HepG2 (cell line): ENCODE data around the gene AGK. TPM values are rescaled to one million over a fixed set of nuclear protein-coding genes. Genes with fewer than 3 reads are reported as not detected.

Experiments used
- ATAC-seq: fragments of 200-7000 bp; cut with Tn5 transposase; 3 replicates; pipeline ENCODE4 v1.9.1; 2020; ENCODE audit warnings: mild to moderate bottlenecking, moderate library complexity
- BruUV-seq: library from RNA; stranded (reverse); fragments of 400-500 nt; replicated peaks from 2 replicates; lab custom pipeline; 2021; lab: Mats Ljungman, UMichigan
- CTCF ChIA-PET: fragments of 300-600 bp; formaldehyde crosslinking; extraction: SDS; loops from one replicate; lab custom pipeline; 2021; ENCODE audit warnings: low total read pairs, inconsistent platforms, low intra/inter-chr PET ratio; lab: Yijun Ruan, JAX
- POLR2A ChIA-PET: fragments of 350-600 bp; sonication (Branson Sonifier 250); formaldehyde crosslinking; loops from one replicate; lab custom pipeline; 2020; ENCODE audit warnings: antibody characterized with exemption, inconsistent platforms; lab: Yijun Ruan, JAX
- DNase-seq: peaks from one replicate; pipeline ENCODE4 v3.0.0-alpha.2; 2015; ENCODE audit warnings: low spot score
- FAIRE-seq: peaks from 3 replicates; lab custom pipeline; 2011; peaks lifted over from hg19 to GRCh38; lab: Jason Lieb, UNC
- H2AFZ ChIP-seq: one replicate; pipeline ENCODE4 v1.6.1; 2011; ENCODE audit warnings: low read length, inconsistent platforms
- H3K27ac ChIP-seq: fragments of 300-600 bp; 3 replicates; pipeline ENCODE4 v1.8.0; 2011; ENCODE audit warnings: mixed run types, mild to moderate bottlenecking, mixed read lengths, low read length, inconsistent platforms; ENCODE audit not compliant: insufficient read depth; ENCODE audit errors: extremely low read length
- H3K27me3 ChIP-seq, 2 experiments: fragments of 200-600 bp in 1 of 2; 2 replicates in 1 of 2; 3 replicates in 1 of 2; pipeline versions ENCODE4 v1.6.0 to v1.8.0; 2011; ENCODE audit warnings: low read length in 2 of 2, mild to moderate bottlenecking in 2 of 2, moderate library complexity in 2 of 2, inconsistent platforms in 1 of 2; ENCODE audit not compliant: insufficient read depth in 2 of 2, control insufficient read depth in 1 of 2
- H3K36me3 ChIP-seq, 2 experiments: fragments of 200-600 bp in 1 of 2; replicated peaks in 1 of 2; 2 replicates in 1 of 2; 3 replicates in 1 of 2; pipeline versions ENCODE4 v1.5.1 to v1.8.0; 2011; ENCODE audit warnings: low read length in 2 of 2, inconsistent platforms in 1 of 2; ENCODE audit not compliant: insufficient read depth in 2 of 2, control insufficient read depth in 1 of 2
- H3K4me1 ChIP-seq: 2 replicates; pipeline ENCODE4 v1.5.1; 2012; ENCODE audit warnings: low read length, inconsistent platforms; ENCODE audit not compliant: insufficient read depth
- H3K4me2 ChIP-seq: 2 replicates; pipeline ENCODE4 v1.6.0; 2011; ENCODE audit warnings: low read depth, low read length, inconsistent platforms
- H3K4me3 ChIP-seq, 3 experiments: fragments of 200-600 bp in 1 of 3; sonication (generic), shearing (Covaris generic) in 1 of 3; replicated peaks in 1 of 3; 2 replicates each; pipeline ENCODE4 v1.5.1; 2011 to 2016; ENCODE audit warnings: low read length in 3 of 3, inconsistent platforms in 2 of 3, low read depth in 2 of 3, mild to moderate bottlenecking in 2 of 3, control low read depth in 1 of 3, mixed read lengths in 1 of 3; ENCODE audit not compliant: insufficient read depth in 1 of 3
- H3K79me2 ChIP-seq: one replicate; pipeline ENCODE4 v1.6.1; 2011; ENCODE audit warnings: low read length, inconsistent platforms; ENCODE audit not compliant: insufficient read depth
- H3K9ac ChIP-seq: 2 replicates; pipeline ENCODE4 v1.6.0; 2011; ENCODE audit warnings: mild to moderate bottlenecking, low read depth, low read length, inconsistent platforms; ENCODE audit not compliant: insufficient read depth
- H3K9me3 ChIP-seq: 2 replicates; pipeline ENCODE4 v1.5.1; 2012; ENCODE audit warnings: mild to moderate bottlenecking, low read length
- H4K20me1 ChIP-seq: 2 replicates; pipeline ENCODE4 v1.6.0; 2011; ENCODE audit warnings: inconsistent platforms, mild to moderate bottlenecking, low read length, moderate library complexity; ENCODE audit not compliant: insufficient read depth
- CERS6 ChIP-seq: sonication (generic); formaldehyde crosslinking; IDR thresholded peaks from 2 replicates; pipeline ENCODE4 v1.5.0; 2020; ENCODE audit warnings: missing genetic modification reagents
- HDAC6 ChIP-seq: fragments of 200-600 bp; sonication (generic); IDR thresholded peaks from 2 replicates; pipeline ENCODE4 v1.7.0; 2017; ENCODE audit warnings: mild to moderate bottlenecking, antibody characterized with exemption, low read length, low read depth
- HNF4G ChIP-seq, 2 experiments: sonication (generic) in 1 of 2; formaldehyde crosslinking in 1 of 2; IDR thresholded peaks; 2 replicates each; pipeline versions ENCODE4 v1.4.0 to v1.6.1; 2011 to 2020; ENCODE audit warnings: borderline replicate concordance in 2 of 2, low read depth in 2 of 2, mild to moderate bottlenecking in 2 of 2, low read length in 1 of 2, missing genetic modification reagents in 1 of 2, moderate library complexity in 1 of 2
- PLSCR1 ChIP-seq: sonication (generic); formaldehyde crosslinking; IDR thresholded peaks from 2 replicates; pipeline ENCODE4 v1.5.0; 2020; ENCODE audit warnings: missing genetic modification reagents, mild to moderate bottlenecking, borderline replicate concordance
- SIX4 ChIP-seq: sonication (generic); formaldehyde crosslinking; IDR thresholded peaks from 2 replicates; pipeline ENCODE4 v1.4.0; 2020; ENCODE audit warnings: missing genetic modification reagents
- ZNF235 ChIP-seq: sonication (generic); formaldehyde crosslinking; IDR thresholded peaks from 2 replicates; pipeline ENCODE4 v1.8.1; 2023; ENCODE audit warnings: mild to moderate bottlenecking, missing genetic modification reagents, borderline replicate concordance
- ZNF292 ChIP-seq: sonication (generic); formaldehyde crosslinking; IDR thresholded peaks from 2 replicates; pipeline ENCODE4 v1.8.1; 2022; ENCODE audit warnings: mild to moderate bottlenecking, low read depth, missing genetic modification reagents, borderline replicate concordance
- ZNF326 ChIP-seq: sonication (generic); formaldehyde crosslinking; IDR thresholded peaks from 2 replicates; pipeline ENCODE4 v1.4.0; 2020; ENCODE audit warnings: missing genetic modification reagents, borderline replicate concordance
- ZNF510 ChIP-seq: sonication (generic); formaldehyde crosslinking; IDR thresholded peaks from 2 replicates; pipeline ENCODE4 v1.4.0; 2020; ENCODE audit warnings: low read depth, mild to moderate bottlenecking, missing genetic modification reagents
- ZNF652 ChIP-seq: IDR thresholded peaks from 2 replicates; pipeline ENCODE4 v1.6.1; 2016; ENCODE audit warnings: low read depth, borderline replicate concordance
- ZNF891 ChIP-seq: sonication (generic); formaldehyde crosslinking; IDR thresholded peaks from 2 replicates; pipeline ENCODE4 v1.5.0; 2020; ENCODE audit warnings: mild to moderate bottlenecking, missing genetic modification reagents
- WGBS: methylation state at CpG from one replicate; pipeline ENCODE4 v1.1.6; 2017; ENCODE audit warnings: low lambda C conversion rate; 5-methylcytosine and 5-hydroxymethylcytosine counted together
- in situ Hi-C: cut with HindIII; loops from 2 replicates; pipeline ENCODE4 v1.10.0; 2017; ENCODE audit warnings: low pct_unique_long_range_greater_than_20kb; ENCODE audit not compliant: extremely low pct_ligation_motif_present
- intact Hi-C: fragments of 100-400 bp; cut with micrococcal nuclease; formaldehyde crosslinking; loops from one replicate; pipeline ENCODE4 v1.10.0; 2022; ENCODE audit not compliant: unreplicated experiment
- polyA plus RNA-seq, 8 experiments: library from polyadenylated mRNA; depleted of rRNA in 3 of 8; stranded (reverse) in 7 of 8; unstranded in 1 of 8; fragments of >200 nt; fragmentation: Illumina TruSeq in 4 of 8; extraction: Trizol in 4 of 8; gene quantifications; 2 replicates each; pipeline versions ENCODE4 v1.2.1 to v1.2.3, GENCODE V29; 2011 to 2016; ENCODE audit warnings: low read depth in 4 of 8, missing spikeins in 1 of 8, mixed read lengths in 1 of 8; ENCODE audit not compliant: insufficient read depth in 1 of 8
- total RNA-seq, 5 experiments: library from RNA; depleted of rRNA; stranded (reverse); fragments of >200 nt; fragmentation: Illumina TruSeq; extraction: Trizol; gene quantifications; 2 replicates each; pipeline ENCODE4 v1.2.3, GENCODE V29; 2016; ENCODE audit warnings: low read depth in 1 of 5
- TF ChIP-seq, protein P1 (sequence below): IDR thresholded peaks from 2 replicates; pipeline ENCODE4 v1.6.1; 2016

AGK gene
- total and polyA plus RNA-seq, 2 of the 13 experiments (the other 11 are each of a cell fraction or from before 2014, with no cell fraction given): 23.7 to 30.1 TPM

- TF ChIP-seq ZNF510 (no peak), PLSCR1 (CRISPR knock-in tag) (no peak), ZNF292 (CRISPR knock-in tag) (no peak), HDAC6 (no peak), ZNF326 (no peak), ZNF652 (CRISPR knock-in tag) (no peak), ZNF235 (CRISPR knock-in tag) (no peak)
Observed at GRCh38 chr7:141686074-141686473, 134.9 kb downstream of the AGK start (continued).

DNA sequence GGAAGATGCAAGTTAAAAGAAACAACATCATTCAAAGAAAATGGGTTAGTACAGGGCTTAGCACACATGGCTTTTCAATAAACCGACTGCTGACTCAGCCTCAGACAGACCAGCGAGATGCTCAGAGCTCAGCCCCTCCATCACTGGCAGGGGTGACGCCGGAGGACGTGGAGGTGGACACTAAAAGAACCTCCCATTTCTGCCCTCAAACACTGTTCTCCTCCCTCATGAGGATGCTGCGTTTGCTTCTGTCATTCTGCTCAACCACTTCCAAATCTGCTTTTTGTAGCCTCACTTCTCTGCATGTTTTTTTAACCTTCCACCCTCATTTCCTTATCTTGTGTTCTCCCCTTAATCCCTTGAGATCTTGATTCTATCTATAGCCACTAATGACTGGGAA lies 135.5 kb downstream of the AGK start:
- 96% methylated on average over 6 of the region's 6 CpGs for WGBS
- ChIA-PET POLR2A (interaction anchor here (1.5 kb wide), 1 partner anchor 9 kb away, joined by 3 read pairs; no protein-coding TSS in a partner anchor), CTCF (no interaction called here)
- H3K4me3 ChIP-seq: no peak overlapping the region
- no peak overlapping the region for H3K4me2 ChIP-seq
- 0 out of 2 replicates have a peak, but pooled peaks cover 6% of the 10 kb centered on the region for H4K20me1 ChIP-seq
- H3K27ac ChIP-seq: no peak overlapping the region
- H3K36me3 ChIP-seq: peaks cover 2 to 14% of the 10 kb centered on the region in 2 experiments; a peak in 3 of 5 replicates
- H2AFZ ChIP-seq: no peak overlapping the region
- H3K4me1 ChIP-seq: peaks cover 31% of the 10 kb centered on the region
- H3K79me2 ChIP-seq: no peaks in the 10 kb centered on the region
- no peaks in the 10 kb centered on the region for H3K27me3 ChIP-seq
- DNase-seq: no peak
- BruUV-seq: no TSS peak
- intact Hi-C loops: no loop called here
- H3K9ac ChIP-seq: no peak overlapping the region
- TF ChIP-seq SIX4 (CRISPR knock-in tag) (no peak), CERS6 (no peak), ZNF891 (CRISPR knock-in tag) (no peak), HNF4G (IDR thresholded peaks at IDR 0.05; ENCODE audit: borderline replicate concordance, low read depth, low read length) (no peak), HNF4G (CRISPR knock-in tag; IDR thresholded peaks at IDR 0.05; ENCODE audit: borderline replicate concordance, low read depth) (no peak)
- TF ChIP-seq, protein P1, sequence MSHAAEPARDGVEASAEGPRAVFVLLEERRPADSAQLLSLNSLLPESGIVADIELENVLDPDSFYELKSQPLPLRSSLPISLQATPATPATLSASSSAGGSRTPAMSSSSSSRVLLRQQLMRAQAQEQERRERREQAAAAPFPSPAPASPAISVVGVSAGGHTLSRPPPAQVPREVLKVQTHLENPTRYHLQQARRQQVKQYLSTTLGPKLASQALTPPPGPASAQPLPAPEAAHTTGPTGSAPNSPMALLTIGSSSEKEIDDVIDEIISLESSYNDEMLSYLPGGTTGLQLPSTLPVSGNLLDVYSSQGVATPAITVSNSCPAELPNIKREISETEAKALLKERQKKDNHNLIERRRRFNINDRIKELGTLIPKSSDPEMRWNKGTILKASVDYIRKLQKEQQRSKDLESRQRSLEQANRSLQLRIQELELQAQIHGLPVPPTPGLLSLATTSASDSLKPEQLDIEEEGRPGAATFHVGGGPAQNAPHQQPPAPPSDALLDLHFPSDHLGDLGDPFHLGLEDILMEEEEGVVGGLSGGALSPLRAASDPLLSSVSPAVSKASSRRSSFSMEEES: no peak
- H3K9me3 ChIP-seq: no peaks in the 10 kb centered on the region
- no peak for ATAC-seq
- in situ Hi-C loops: no loop called here
- FAIRE-seq: no peak
